Fibroblast of villous mesenchyme (primary cell): ENCODE data around the gene TMEM158. TPM values are rescaled to one million over a fixed set of nuclear protein-coding genes. Genes with fewer than 3 reads are reported as not detected.

Experiments
- DNase-seq: peaks from one replicate; pipeline ENCODE4 v3.0.0-alpha.2; 2010; ENCODE audit warnings: low read depth
- H3K4me3 ChIP-seq: 2 replicates; pipeline ENCODE4 v1.5.1; 2011; ENCODE audit warnings: low read depth, mild to moderate bottlenecking, low read length
- total RNA-seq: library from RNA; depleted of rRNA; stranded (reverse); fragments of >200 nt; gene quantifications from 2 replicates; pipeline ENCODE4 v1.2.3, GENCODE V29; 2012
- TF ChIP-seq, protein P1 (sequence below): IDR thresholded peaks from 2 replicates; pipeline ENCODE4 v1.5.1; 2012; ENCODE audit warnings: low read depth, mild to moderate bottlenecking, low read length; ENCODE audit not compliant: insufficient read depth

The TMEM158 gene
- total RNA-seq, 1 donor: 22.9 TPM

DNA sequence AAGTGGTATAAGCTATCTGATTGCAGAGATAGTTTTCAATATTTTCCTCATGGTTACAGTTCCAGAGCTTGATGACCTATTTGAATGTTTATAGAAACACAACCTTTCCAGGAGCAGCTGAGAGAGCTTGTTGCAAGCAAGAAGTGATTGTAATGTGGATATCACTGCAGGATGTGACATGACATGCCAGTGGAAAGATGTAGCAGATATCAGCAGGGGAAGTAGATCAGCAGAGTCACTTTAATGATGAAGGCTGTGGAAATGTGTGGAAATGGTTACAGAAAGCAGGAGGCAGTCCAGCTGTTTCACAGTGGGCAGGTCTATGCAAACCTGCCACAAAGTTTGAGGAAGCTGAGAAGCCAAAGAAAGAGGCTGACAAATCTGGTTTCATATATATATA is 21.0 kb downstream of the TMEM158 start:
- TF ChIP-seq, protein P1, sequence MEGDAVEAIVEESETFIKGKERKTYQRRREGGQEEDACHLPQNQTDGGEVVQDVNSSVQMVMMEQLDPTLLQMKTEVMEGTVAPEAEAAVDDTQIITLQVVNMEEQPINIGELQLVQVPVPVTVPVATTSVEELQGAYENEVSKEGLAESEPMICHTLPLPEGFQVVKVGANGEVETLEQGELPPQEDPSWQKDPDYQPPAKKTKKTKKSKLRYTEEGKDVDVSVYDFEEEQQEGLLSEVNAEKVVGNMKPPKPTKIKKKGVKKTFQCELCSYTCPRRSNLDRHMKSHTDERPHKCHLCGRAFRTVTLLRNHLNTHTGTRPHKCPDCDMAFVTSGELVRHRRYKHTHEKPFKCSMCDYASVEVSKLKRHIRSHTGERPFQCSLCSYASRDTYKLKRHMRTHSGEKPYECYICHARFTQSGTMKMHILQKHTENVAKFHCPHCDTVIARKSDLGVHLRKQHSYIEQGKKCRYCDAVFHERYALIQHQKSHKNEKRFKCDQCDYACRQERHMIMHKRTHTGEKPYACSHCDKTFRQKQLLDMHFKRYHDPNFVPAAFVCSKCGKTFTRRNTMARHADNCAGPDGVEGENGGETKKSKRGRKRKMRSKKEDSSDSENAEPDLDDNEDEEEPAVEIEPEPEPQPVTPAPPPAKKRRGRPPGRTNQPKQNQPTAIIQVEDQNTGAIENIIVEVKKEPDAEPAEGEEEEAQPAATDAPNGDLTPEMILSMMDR: no peak
- H3K4me3 ChIP-seq: no peak overlapping the region
- peak; percentile 86 for DNase-seq

DNA sequence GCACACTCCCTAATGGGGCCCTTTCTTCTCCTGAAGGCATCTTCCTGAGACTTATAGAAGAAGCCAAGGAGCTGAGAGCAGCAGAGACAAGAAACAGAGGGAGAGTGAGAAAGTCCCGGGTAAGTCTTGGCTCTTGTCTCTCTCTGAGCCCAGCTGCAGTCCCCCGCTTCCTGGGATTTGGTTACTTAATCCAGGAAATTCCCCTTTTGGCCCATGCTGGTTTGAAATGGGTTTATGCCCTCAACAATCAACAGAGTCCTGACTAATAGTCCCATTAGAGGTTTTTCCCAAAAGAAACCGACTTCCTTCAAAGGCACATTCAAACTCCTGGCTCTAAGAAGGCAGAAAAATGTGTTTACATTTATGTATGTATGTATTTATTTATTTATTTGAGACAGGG is 22.0 kb downstream of the TMEM158 start:
- peak; percentile 97 for DNase-seq
- no peak overlapping the region for H3K4me3 ChIP-seq
- TF ChIP-seq, protein P1: no peak

DNA sequence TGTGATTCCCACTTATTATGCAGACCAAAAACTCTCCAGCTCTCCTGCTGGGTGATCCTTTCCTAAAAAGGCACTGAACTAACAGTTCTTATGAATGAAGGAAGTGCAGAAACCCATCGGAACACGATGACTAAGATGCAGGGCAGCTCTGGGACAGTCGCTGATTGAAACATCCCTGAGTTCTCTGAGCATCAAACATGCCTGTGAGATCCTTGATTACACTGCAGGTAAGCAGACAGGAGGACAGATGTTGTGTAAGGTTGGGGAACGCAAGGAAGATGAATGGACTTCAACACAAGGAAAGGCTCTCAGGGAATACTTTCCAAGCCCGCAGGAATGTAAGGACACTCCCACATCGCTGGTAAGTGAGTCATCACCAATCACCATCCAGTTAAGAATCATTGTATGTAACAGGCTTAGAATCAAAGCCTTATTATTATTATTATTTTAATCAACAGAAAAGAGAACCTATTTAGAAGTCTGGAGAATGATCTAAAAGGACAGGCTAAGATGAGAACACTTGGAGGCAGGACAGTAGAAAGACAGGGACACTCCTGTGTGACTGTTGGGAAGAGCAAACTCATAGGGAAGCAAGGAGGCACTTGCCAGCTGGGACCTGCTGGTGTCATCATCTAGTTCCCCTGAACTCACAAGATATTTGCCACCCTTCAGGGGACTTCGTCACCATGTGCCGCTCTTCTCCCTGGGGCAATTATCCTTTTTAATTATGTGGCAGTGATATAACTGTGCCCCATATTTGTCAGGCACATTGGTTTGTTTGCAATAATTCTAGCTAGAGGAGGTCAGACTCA is 26.0 kb downstream of the TMEM158 start:
- DNase-seq: peak; percentile 90
- no peak overlapping the region for H3K4me3 ChIP-seq
- TF ChIP-seq, protein P1: no peak

DNA sequence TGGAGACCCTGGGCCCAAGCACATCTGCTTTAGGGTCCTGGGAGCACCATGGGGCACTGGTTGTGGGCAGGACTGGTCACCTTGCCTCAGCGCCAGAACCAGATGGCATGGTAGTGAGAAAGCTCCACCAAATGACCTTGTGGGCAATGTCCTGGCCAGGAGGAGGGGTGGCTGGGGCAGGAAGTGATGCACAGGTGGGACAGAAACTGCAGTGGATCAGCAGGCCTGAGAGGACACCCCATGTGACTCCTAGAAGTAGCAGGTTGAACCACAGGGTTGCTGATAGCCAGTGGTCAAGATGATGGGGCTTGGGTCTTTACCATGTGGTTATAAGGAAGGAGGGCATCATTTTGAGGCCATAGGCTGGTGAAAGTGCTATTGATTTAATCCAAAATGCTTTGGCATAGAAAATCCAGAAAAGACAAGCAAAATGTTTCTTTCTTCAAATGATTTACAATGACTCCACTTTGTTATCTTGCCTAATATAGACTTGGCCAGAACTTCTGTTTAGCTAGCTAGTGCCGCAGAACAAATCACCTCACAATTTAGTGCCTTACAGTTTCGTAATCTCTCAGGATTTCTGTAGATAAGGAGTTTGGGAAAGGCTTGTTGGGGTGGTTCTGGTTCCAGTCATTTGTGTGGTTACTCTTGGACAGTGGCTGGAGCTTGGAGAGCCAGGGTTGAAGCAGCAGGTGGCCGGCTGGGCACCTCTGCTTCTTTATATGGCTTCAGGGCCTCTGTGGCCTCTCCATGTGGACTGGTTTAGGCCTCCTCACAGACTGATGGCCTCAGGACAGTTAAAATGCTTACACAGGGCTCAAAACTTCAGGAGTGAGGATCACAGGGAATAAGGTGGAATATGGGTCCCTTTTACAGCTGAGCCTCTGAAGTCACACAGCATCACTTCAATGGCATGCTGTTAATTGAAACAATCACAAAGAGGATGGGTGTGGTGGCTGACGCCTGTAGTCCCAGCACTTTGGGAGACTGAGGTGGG is 27.5 kb downstream of the TMEM158 start:
- peak; percentile 89 for DNase-seq
- H3K4me3 ChIP-seq: no peak overlapping the region
- TF ChIP-seq, protein P1: no peak

DNA sequence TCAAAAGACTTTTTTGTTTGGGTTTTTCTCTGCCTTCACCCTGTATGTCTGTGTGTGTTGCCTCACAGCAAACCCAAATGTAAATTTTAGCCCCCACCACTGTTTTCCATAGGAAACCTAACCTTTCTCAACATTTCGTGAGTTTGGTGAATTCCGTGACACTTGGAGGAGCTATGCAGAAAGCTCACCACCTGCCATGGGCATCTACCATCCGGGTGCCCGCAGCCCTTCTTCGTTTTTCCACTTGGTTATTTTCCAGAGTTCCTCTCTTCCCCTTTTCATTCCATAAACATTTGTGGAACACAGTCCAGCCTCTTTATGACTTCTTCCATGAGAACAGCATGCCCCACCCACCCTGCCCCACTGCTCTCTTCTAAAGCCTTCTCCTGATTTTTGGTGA is 31.3 kb downstream of the TMEM158 start:
- no peak for DNase-seq
- TF ChIP-seq, protein P1: no peak

DNA sequence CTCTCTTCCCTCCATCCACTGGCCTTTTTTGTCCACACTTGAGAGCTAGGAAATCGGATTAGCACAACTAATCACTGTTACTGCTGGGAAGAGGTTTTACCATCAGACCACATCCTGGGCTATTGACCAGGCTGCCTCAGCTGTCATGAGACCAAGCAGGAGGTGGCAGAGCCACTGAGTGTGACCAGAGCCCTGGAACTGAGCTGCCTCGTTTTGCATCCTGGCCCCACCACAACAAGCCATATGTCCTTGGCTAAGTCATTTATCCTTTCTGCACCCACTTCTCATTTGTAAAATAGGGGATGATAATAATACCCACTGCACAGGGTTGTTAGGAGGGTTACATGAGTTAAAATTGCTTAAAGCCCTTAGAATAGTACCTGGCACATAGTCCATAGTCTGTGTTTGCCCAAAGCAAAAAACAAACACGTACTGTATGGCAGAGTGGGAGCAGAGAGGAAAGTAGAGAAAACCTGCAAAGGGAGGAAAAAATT is 34.1 kb downstream of the TMEM158 start:
- H3K4me3 ChIP-seq: no peak overlapping the region
- TF ChIP-seq, protein P1: no peak
- no peak for DNase-seq

More for the DNA sequence above, 31.3 kb downstream of the TMEM158 start:
- no peak overlapping the region for H3K4me3 ChIP-seq
